PC-3 (cell line): Measurements from ENCODE around the gene TEX29.

Experiments used
- EZH2 ChIP-seq: fragments of 300-600 bp; sonication (generic); IDR thresholded peaks from one replicate; pipeline ENCODE4 v1.6.1; 2017; ENCODE audit warnings: antibody characterized with exemption, mild to moderate bottlenecking, low read length; ENCODE audit not compliant: unreplicated experiment
- TF ChIP-seq, protein P1 (sequence below): fragments of 300-600 bp; sonication (generic); conservative IDR thresholded peaks from 2 replicates; pipeline ENCODE4 v1.5.1; 2017; ENCODE audit warnings: antibody characterized with exemption, low read depth, mild to moderate bottlenecking, low read length

DNA sequence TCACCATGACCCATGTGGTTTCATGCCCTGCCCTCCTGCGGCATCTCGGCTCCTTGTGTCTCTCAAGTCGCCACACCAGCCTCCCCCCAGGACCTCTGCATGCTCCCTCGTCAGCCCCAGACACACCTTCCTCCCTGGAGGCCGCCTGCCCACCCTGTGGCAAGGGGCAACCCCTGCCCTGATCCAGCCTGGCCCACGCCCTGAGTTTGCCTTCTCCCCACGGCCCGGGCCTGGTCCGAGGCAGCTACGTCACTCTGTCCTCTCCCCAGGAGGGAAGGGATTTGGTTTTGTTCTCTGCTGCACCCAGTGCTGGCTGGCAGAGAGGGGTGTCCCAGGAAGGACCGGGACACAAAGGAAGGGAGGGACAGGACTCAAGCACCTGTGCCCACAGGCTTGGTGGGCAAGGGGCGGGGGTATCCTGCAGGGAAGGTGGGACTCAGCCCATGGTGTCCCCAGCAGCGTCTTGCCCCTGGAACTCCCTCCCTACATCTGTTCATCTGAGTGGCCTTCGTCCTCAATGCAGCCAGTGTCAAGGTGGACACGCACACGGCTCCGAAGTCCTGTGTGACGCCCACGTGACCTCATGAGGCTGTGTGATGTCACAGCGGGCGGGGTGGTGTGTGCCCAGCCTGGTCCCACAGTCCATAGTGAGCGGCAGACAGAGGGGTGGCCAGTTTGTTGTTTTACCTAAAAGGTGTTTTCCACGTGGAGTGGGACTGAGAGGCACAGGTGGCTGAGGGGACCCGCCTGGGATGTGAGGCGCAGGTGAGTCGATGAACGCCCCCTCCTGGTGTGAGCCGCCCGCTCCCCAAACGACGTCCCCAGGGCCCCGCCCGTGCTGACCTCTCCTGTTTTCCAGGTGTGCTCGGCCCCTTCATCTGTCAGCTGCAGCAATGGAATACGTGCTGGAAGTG lies at the start of gene TEX29:
- TF ChIP-seq, protein P1, sequence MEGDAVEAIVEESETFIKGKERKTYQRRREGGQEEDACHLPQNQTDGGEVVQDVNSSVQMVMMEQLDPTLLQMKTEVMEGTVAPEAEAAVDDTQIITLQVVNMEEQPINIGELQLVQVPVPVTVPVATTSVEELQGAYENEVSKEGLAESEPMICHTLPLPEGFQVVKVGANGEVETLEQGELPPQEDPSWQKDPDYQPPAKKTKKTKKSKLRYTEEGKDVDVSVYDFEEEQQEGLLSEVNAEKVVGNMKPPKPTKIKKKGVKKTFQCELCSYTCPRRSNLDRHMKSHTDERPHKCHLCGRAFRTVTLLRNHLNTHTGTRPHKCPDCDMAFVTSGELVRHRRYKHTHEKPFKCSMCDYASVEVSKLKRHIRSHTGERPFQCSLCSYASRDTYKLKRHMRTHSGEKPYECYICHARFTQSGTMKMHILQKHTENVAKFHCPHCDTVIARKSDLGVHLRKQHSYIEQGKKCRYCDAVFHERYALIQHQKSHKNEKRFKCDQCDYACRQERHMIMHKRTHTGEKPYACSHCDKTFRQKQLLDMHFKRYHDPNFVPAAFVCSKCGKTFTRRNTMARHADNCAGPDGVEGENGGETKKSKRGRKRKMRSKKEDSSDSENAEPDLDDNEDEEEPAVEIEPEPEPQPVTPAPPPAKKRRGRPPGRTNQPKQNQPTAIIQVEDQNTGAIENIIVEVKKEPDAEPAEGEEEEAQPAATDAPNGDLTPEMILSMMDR = no peak
- no peak for TF ChIP-seq EZH2
